WTC11 (cell line): Measurements from ENCODE around the gene ANXA9. TPM values are rescaled to one million over a fixed set of nuclear protein-coding genes. Genes with fewer than 3 reads are reported as not detected.

ENCODE experiments used
- ATAC-seq: fragments of 200-7000 bp; cut with Tn5 transposase; 2 replicates; pipeline ENCODE4 v1.10.0; 2021; ENCODE audit warnings: mild to moderate bottlenecking, moderate library complexity
- CTCF ChIA-PET: fragments of 300-600 bp; sonication (Branson Sonifier 250); formaldehyde crosslinking; loops from one replicate; lab custom pipeline; 2021; ENCODE audit warnings: antibody characterized with exemption; lab: Charles Lee
- POLR2A ChIA-PET: fragments of 350-600 bp; sonication (Branson Sonifier 250); formaldehyde crosslinking; loops from one replicate; lab custom pipeline; 2021; ENCODE audit warnings: antibody characterized with exemption; lab: Charles Lee
- DNase-seq: peaks from one replicate; pipeline ENCODE4 v3.0.0; 2021; ENCODE audit warnings: low spot score
- H3K27ac Mint-ChIP-seq: 2 replicates; pipeline ENCODE4 v1.8.0; 2021; ENCODE audit warnings: mixed read lengths
- H3K27me3 Mint-ChIP-seq: 2 replicates; pipeline ENCODE4 v1.8.0; 2021; ENCODE audit warnings: low read depth, mild to moderate bottlenecking, moderate library complexity, mixed read lengths
- H3K36me3 Mint-ChIP-seq: 2 replicates; pipeline ENCODE4 v1.8.0; 2021; ENCODE audit warnings: mixed read lengths
- H3K4me1 Mint-ChIP-seq: 2 replicates; pipeline ENCODE4 v1.8.0; 2022; ENCODE audit warnings: mixed read lengths
- H3K4me3 Mint-ChIP-seq: 2 replicates; pipeline ENCODE4 v1.8.0; 2021; ENCODE audit warnings: mild to moderate bottlenecking, moderate library complexity, mixed read lengths
- H3K9me3 Mint-ChIP-seq: 2 replicates; pipeline ENCODE4 v1.8.0; 2021; ENCODE audit warnings: mixed read lengths
- ATF3 ChIP-seq: sonication (generic); formaldehyde crosslinking; conservative IDR thresholded peaks from 2 replicates; pipeline ENCODE4 v1.8.1; 2022; ENCODE audit warnings: mild to moderate bottlenecking, missing genetic modification reagents
- CBFB ChIP-seq: sonication (generic); formaldehyde crosslinking; IDR thresholded peaks from 2 replicates; pipeline ENCODE4 v1.8.1; 2022; ENCODE audit warnings: mild to moderate bottlenecking, low read depth, missing genetic modification reagents
- FOXJ3 ChIP-seq: sonication (generic); formaldehyde crosslinking; IDR thresholded peaks from 2 replicates; pipeline ENCODE4 v1.9.0; 2021; ENCODE audit warnings: missing genetic modification reagents, mild to moderate bottlenecking, borderline replicate concordance
- GABPB1 ChIP-seq: sonication (generic); formaldehyde crosslinking; IDR thresholded peaks from 2 replicates; pipeline ENCODE4 v1.8.1; 2023; ENCODE audit warnings: mild to moderate bottlenecking, missing genetic modification reagents
- GTF2I ChIP-seq: fragments of 250-450 bp; sonication (Bioruptor Pico); conservative IDR thresholded peaks from 2 replicates; pipeline ENCODE4 v1.4.0; 2021; ENCODE audit warnings: mild to moderate bottlenecking
- KAT7 ChIP-seq: sonication (generic); formaldehyde crosslinking; IDR thresholded peaks from 2 replicates; pipeline ENCODE4 v1.8.1; 2023; ENCODE audit warnings: missing genetic modification reagents, mild to moderate bottlenecking, borderline replicate concordance
- MXD4 ChIP-seq: fragments of 250-450 bp; sonication (Bioruptor Pico); IDR thresholded peaks from 2 replicates; pipeline ENCODE4 v1.8.0; 2021; ENCODE audit warnings: mild to moderate bottlenecking, moderate library complexity, borderline replicate concordance
- MYBL2 ChIP-seq: sonication (generic); formaldehyde crosslinking; IDR thresholded peaks from 2 replicates; pipeline ENCODE4 v1.8.1; 2023; ENCODE audit warnings: mild to moderate bottlenecking, moderate library complexity, missing genetic modification reagents
- NR1H2 ChIP-seq: sonication (generic); formaldehyde crosslinking; IDR thresholded peaks from 2 replicates; pipeline ENCODE4 v1.9.0; 2021; ENCODE audit warnings: mild to moderate bottlenecking, moderate library complexity, missing genetic modification reagents
- NR3C1 ChIP-seq: sonication (generic); formaldehyde crosslinking; conservative IDR thresholded peaks from 2 replicates; pipeline ENCODE4 v1.8.1; 2023; ENCODE audit warnings: low read depth, mild to moderate bottlenecking, missing genetic modification reagents
- PRRX2 ChIP-seq: fragments of 250-450 bp; sonication (Bioruptor Pico); IDR thresholded peaks from 2 replicates; pipeline ENCODE4 v1.8.0; 2021; ENCODE audit warnings: mild to moderate bottlenecking
- SOX15 ChIP-seq: fragments of 250-450 bp; sonication (Bioruptor Pico); IDR thresholded peaks from 2 replicates; pipeline ENCODE4 v1.9.0; 2021; ENCODE audit warnings: mild to moderate bottlenecking
- TEAD1 ChIP-seq: sonication (generic); formaldehyde crosslinking; IDR thresholded peaks from 2 replicates; pipeline ENCODE4 v1.8.0; 2022; ENCODE audit warnings: mild to moderate bottlenecking, missing genetic modification reagents
- TP53 ChIP-seq: sonication (generic); formaldehyde crosslinking; IDR thresholded peaks from 2 replicates; pipeline ENCODE4 v1.8.1; 2023; ENCODE audit warnings: mild to moderate bottlenecking, missing genetic modification reagents
- USF1 ChIP-seq: sonication (generic); formaldehyde crosslinking; IDR thresholded peaks from 2 replicates; pipeline ENCODE4 v1.8.0; 2022; ENCODE audit warnings: mild to moderate bottlenecking, missing genetic modification reagents
- ZBTB21 ChIP-seq: sonication (generic); formaldehyde crosslinking; IDR thresholded peaks from 2 replicates; pipeline ENCODE4 v1.8.1; 2023; ENCODE audit warnings: mild to moderate bottlenecking, missing genetic modification reagents, borderline replicate concordance
- ZNF317 ChIP-seq: sonication (generic); formaldehyde crosslinking; IDR thresholded peaks from 2 replicates; pipeline ENCODE4 v1.8.1; 2023; ENCODE audit warnings: low read depth, mild to moderate bottlenecking, moderate library complexity, missing genetic modification reagents, borderline replicate concordance
- total RNA-seq: library from RNA; stranded (reverse); gene quantifications from 3 replicates; pipeline ENCODE4 v1.2.3, GENCODE V29; 2021
- TF ChIP-seq, protein P1 (sequence below): sonication (generic); formaldehyde crosslinking; IDR thresholded peaks from 2 replicates; pipeline ENCODE4 v1.8.0; 2023; ENCODE audit warnings: missing genetic modification reagents
- TF ChIP-seq, protein P2 (sequence below): sonication (generic); formaldehyde crosslinking; conservative IDR thresholded peaks from 2 replicates; pipeline ENCODE4 v1.8.1; 2023; ENCODE audit warnings: mild to moderate bottlenecking, low read depth, missing genetic modification reagents, moderate library complexity
- TF ChIP-seq, protein P3 (sequence below): sonication (generic); formaldehyde crosslinking; IDR thresholded peaks from 2 replicates; pipeline ENCODE4 v1.8.1; 2023; ENCODE audit warnings: mild to moderate bottlenecking, missing genetic modification reagents, borderline replicate concordance
- TF ChIP-seq, protein P4 (sequence below): sonication (generic); formaldehyde crosslinking; IDR thresholded peaks from 2 replicates; pipeline ENCODE4 v1.8.1; 2023; ENCODE audit warnings: mild to moderate bottlenecking, missing genetic modification reagents
- TF ChIP-seq, protein P5 (sequence below): fragments of 250-450 bp; sonication (Bioruptor Pico); IDR thresholded peaks from 2 replicates; pipeline ENCODE4 v2.1.2; 2022; ENCODE audit warnings: mild to moderate bottlenecking, moderate library complexity

Gene ANXA9
- total RNA-seq, 1 experiment from 2014 or later, result 1.6 TPM

GRCh38 chr1:151026460-151026859, 44.4 kb downstream of the ANXA9 start:
- no peak overlapping the region for H3K27ac Mint-ChIP-seq
- no peaks in the 10 kb centered on the region for H3K27me3 Mint-ChIP-seq
- POLR2A ChIA-PET, result no interaction called here
- TF ChIP-seq, protein P1, sequence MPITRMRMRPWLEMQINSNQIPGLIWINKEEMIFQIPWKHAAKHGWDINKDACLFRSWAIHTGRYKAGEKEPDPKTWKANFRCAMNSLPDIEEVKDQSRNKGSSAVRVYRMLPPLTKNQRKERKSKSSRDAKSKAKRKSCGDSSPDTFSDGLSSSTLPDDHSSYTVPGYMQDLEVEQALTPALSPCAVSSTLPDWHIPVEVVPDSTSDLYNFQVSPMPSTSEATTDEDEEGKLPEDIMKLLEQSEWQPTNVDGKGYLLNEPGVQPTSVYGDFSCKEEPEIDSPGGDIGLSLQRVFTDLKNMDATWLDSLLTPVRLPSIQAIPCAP, result no peak
- no peak for TF ChIP-seq CBFB (CRISPR knock-in tag)
- TF ChIP-seq, protein P2, sequence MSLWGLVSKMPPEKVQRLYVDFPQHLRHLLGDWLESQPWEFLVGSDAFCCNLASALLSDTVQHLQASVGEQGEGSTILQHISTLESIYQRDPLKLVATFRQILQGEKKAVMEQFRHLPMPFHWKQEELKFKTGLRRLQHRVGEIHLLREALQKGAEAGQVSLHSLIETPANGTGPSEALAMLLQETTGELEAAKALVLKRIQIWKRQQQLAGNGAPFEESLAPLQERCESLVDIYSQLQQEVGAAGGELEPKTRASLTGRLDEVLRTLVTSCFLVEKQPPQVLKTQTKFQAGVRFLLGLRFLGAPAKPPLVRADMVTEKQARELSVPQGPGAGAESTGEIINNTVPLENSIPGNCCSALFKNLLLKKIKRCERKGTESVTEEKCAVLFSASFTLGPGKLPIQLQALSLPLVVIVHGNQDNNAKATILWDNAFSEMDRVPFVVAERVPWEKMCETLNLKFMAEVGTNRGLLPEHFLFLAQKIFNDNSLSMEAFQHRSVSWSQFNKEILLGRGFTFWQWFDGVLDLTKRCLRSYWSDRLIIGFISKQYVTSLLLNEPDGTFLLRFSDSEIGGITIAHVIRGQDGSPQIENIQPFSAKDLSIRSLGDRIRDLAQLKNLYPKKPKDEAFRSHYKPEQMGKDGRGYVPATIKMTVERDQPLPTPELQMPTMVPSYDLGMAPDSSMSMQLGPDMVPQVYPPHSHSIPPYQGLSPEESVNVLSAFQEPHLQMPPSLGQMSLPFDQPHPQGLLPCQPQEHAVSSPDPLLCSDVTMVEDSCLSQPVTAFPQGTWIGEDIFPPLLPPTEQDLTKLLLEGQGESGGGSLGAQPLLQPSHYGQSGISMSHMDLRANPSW (CRISPR knock-in tag), result no peak
- TF ChIP-seq MXD4 (CRISPR knock-in tag), result no peak
- no peak for TF ChIP-seq ZNF317 (CRISPR knock-in tag)
- TF ChIP-seq, protein P3, sequence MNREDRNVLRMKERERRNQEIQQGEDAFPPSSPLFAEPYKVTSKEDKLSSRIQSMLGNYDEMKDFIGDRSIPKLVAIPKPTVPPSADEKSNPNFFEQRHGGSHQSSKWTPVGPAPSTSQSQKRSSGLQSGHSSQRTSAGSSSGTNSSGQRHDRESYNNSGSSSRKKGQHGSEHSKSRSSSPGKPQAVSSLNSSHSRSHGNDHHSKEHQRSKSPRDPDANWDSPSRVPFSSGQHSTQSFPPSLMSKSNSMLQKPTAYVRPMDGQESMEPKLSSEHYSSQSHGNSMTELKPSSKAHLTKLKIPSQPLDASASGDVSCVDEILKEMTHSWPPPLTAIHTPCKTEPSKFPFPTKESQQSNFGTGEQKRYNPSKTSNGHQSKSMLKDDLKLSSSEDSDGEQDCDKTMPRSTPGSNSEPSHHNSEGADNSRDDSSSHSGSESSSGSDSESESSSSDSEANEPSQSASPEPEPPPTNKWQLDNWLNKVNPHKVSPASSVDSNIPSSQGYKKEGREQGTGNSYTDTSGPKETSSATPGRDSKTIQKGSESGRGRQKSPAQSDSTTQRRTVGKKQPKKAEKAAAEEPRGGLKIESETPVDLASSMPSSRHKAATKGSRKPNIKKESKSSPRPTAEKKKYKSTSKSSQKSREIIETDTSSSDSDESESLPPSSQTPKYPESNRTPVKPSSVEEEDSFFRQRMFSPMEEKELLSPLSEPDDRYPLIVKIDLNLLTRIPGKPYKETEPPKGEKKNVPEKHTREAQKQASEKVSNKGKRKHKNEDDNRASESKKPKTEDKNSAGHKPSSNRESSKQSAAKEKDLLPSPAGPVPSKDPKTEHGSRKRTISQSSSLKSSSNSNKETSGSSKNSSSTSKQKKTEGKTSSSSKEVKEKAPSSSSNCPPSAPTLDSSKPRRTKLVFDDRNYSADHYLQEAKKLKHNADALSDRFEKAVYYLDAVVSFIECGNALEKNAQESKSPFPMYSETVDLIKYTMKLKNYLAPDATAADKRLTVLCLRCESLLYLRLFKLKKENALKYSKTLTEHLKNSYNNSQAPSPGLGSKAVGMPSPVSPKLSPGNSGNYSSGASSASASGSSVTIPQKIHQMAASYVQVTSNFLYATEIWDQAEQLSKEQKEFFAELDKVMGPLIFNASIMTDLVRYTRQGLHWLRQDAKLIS (CRISPR knock-in tag), result no peak
- no peak for TF ChIP-seq KAT7 (CRISPR knock-in tag)
- no peak overlapping the region for H3K4me3 Mint-ChIP-seq
- no peak for ATAC-seq
- no peak for DNase-seq
- CTCF ChIA-PET, result interaction anchor here (3.6 kb wide), 1 partner anchor 21 kb away, joined by 28 read pairs; the partner anchor contains the start of gene C1orf56
- H3K9me3 Mint-ChIP-seq, result no peaks in the 10 kb centered on the region
- H3K4me1 Mint-ChIP-seq, result no peaks in the 10 kb centered on the region
- peaks cover 40% of the 10 kb centered on the region for H3K36me3 Mint-ChIP-seq

DNA sequence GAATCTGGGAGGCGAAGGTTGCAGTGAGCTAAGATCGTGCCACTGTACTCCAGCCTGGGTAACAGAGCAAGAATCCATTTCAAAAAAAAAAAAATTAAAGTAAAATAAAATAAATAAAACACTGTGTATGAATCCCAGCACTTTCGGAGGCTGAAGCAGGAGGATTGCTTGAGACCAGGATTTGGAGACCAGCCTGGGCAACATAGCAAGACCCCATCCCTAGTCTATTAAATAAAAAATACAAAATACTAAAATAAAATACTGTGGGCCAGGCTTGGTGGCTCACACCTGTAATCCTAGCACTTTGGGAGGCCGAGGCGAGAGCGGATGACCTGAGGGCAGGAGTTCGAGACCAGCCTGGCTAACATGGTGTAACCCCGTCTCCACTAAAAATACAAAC, 50.1 kb downstream of the ANXA9 start:
- H3K9me3 Mint-ChIP-seq, result no peaks in the 10 kb centered on the region
- DNase-seq, result no peak
- POLR2A ChIA-PET, result no interaction called here
- H3K27me3 Mint-ChIP-seq, result no peaks in the 10 kb centered on the region
- peaks cover 10% of the 10 kb centered on the region for H3K4me1 Mint-ChIP-seq
- H3K4me3 Mint-ChIP-seq, result no peak overlapping the region
- peaks cover 44% of the 10 kb centered on the region for H3K36me3 Mint-ChIP-seq
- no peak overlapping the region for H3K27ac Mint-ChIP-seq
- no peak for ATAC-seq
- CTCF ChIA-PET, result interaction anchor here (0.7 to 1.7 kb wide), 3 partner anchors 16 to 364 kb away, joined by 3 to 4 read pairs (median 4); partner anchors contain the start of genes C1orf56 and TNFAIP8L2
- TF ChIP-seq ZBTB21 (CRISPR knock-in tag) (no peak), GTF2I (CRISPR knock-in tag) (no peak), TEAD1 (CRISPR knock-in tag) (no peak), USF1 (no peak), ATF3 (CRISPR knock-in tag) (no peak), TP53 (CRISPR knock-in tag) (no peak), FOXJ3 (CRISPR knock-in tag) (no peak), MYBL2 (no peak), PRRX2 (CRISPR knock-in tag) (no peak), NR1H2 (CRISPR knock-in tag) (no peak), NR3C1 (CRISPR knock-in tag) (no peak), SOX15 (CRISPR knock-in tag) (no peak), GABPB1 (CRISPR knock-in tag) (no peak)
- TF ChIP-seq, protein P4, sequence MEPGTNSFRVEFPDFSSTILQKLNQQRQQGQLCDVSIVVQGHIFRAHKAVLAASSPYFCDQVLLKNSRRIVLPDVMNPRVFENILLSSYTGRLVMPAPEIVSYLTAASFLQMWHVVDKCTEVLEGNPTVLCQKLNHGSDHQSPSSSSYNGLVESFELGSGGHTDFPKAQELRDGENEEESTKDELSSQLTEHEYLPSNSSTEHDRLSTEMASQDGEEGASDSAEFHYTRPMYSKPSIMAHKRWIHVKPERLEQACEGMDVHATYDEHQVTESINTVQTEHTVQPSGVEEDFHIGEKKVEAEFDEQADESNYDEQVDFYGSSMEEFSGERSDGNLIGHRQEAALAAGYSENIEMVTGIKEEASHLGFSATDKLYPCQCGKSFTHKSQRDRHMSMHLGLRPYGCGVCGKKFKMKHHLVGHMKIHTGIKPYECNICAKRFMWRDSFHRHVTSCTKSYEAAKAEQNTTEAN (CRISPR knock-in tag), result no peak
- TF ChIP-seq, protein P5, sequence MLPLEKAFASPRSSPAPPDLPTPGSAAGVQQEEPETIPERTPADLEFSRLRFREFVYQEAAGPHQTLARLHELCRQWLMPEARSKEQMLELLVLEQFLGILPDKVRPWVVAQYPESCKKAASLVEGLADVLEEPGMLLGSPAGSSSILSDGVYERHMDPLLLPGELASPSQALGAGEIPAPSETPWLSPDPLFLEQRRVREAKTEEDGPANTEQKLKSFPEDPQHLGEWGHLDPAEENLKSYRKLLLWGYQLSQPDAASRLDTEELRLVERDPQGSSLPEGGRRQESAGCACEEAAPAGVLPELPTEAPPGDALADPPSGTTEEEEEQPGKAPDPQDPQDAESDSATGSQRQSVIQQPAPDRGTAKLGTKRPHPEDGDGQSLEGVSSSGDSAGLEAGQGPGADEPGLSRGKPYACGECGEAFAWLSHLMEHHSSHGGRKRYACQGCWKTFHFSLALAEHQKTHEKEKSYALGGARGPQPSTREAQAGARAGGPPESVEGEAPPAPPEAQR (CRISPR knock-in tag), result no peak
